Umbilical cord (tissue), 2 donors: ENCODE measurements around the gene KANK4. TPM values are rescaled to one million over a fixed set of nuclear protein-coding genes. Genes with fewer than 3 reads are reported as not detected.

Source experiments
- DNase-seq: peaks from one replicate; pipeline ENCODE4 v3.0.0-alpha.2; 2015; ENCODE audit warnings: low spot score
- total RNA-seq: library from RNA; depleted of rRNA; stranded (reverse); fragments of >200 nt; gene quantifications from one replicate; pipeline ENCODE4 v1.2.3, GENCODE V29; 2014; ENCODE audit warnings: low replicate concordance; ENCODE audit not compliant: insufficient read depth

Gene KANK4
- total RNA-seq, 1 donor from 2014 or later = 16.1 TPM

DNA sequence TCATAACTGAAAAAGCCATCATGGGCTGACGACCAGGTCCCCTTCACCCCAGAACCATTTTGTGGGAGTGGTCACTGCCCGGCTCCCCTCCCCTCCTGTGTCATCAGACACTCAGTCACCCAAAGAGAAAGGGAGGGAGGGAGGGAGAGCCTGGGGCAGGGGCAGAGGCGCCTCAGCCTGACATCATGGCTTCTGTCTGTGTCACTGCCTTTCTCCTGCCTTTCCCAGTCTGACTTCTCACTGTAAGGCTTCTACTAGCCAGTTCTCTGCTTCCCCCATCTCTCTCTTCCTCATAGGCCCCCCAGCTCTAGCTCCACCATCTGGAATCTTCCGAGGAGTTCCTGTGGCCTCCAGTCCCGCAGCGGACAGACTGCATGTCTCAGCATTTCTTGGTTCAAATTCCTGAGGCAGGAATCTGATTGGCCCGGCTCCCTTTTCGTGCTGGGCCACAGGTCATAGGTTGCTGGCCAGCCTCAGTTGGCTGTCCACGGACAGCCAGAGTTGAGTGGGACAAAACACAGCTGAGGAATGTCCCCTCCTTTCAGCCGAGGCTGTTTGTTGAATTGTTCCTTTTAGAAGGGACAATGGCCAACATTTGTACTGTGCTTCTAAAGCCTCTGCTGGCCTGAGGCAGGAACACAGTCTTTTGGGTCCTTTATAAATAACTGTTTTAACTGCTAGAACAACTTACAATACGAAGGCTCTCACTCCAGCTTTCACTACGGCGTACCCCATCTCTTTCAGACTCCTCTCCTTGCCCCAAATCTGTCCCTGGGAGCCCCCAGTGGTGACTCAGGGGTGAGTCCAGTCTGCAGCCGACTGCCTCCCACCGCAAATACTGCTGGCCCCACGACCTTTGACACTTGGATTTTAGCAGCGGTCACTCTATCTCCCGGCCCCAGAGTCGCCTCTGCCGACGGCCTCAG, 18.7 kb upstream of the KANK4 start:
- DNase-seq = no peak

- peak; percentile 48 for DNase-seq
Observed at GRCh38 chr1:62336995-62337705, 17.9 kb upstream of the KANK4 start.

- DNase-seq = no peak
Observed at GRCh38 chr1:62336638-62336994, 17.4 kb upstream of the KANK4 start.

DNA sequence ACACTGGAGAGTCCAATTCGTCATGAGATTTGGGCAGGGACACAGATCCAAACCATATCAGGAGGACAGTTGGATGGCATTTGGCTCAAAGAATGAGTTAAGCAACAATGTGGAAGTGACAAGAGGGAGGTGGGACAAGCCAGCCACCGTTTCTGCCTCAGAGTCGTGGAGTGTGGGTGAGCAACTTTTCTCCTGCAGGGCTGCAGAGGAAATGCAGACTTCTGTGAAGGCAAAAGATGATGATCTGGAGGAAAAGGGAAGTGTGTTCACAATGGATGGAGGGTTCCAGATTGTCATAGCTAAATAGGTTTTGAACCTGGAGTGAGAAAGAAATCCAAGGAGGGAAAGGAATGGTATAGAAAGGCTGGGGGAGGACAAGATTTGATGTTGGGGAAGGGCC, 16.4 kb upstream of the KANK4 start:
- DNase-seq = no peak

- DNase-seq = no peak
Observed at GRCh38 chr1:62334434-62334985, 15.3 kb upstream of the KANK4 start.

DNA sequence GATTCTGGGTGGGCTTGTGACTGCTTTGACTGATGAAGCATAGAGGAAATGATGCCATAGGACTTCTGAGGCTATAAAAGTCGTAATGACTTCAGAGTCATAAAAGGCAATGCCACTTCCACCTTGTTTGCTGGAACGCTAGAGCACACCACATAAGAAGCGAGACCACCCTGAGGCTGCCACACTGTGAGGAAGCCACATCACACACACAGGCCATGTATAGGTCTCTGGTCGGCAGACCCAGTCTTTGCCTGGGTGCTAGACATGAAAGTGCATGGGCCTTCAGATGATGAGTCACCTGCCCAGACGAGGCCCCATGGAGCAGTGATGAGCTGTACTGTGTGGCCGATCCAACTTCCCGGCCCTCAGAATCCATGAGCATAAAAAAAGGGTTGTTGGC, 14.2 kb upstream of the KANK4 start:
- no peak for DNase-seq

DNA sequence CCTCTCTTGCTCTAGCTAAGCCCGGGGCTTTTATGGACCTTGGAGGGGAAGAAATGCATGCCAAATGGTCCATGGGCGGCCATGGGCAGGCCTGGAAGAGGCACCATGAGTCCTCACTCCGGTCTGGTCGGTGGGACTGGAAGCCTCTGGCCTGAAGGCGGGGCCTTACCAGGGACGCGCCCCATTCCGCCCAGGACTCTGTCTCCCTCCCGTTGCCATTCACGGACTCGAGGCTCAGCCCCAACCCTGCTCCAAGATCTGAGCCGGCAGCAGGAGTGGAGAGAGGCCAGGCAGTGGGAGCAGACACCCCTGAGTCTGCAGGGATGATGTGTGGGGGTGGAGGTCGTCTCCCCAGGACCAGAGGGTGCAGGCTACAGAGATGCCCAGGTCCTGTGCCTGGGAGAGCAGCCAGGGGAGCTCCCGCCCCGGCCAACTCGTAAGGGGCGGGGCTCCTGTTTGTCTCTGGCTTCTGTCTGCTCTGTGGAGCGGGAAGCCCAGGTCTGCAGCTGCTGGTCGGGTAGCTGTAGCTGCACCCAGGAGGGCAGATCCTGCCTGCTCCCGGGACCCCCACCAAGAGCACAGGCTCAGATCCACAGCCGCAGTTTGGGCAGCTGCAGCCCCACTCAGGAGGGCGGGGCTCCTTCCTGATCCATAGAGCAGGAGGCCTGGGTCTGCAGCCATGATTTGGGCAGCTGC, 8.3 kb upstream of the KANK4 start:
- no peak for DNase-seq

GRCh38 chr1:62325681-62326080, 6.4 kb upstream of the KANK4 start:
- DNase-seq = no peak

GRCh38 chr1:62325081-62325480, 5.8 kb upstream of the KANK4 start:
- peak; percentile 73 for DNase-seq

DNA sequence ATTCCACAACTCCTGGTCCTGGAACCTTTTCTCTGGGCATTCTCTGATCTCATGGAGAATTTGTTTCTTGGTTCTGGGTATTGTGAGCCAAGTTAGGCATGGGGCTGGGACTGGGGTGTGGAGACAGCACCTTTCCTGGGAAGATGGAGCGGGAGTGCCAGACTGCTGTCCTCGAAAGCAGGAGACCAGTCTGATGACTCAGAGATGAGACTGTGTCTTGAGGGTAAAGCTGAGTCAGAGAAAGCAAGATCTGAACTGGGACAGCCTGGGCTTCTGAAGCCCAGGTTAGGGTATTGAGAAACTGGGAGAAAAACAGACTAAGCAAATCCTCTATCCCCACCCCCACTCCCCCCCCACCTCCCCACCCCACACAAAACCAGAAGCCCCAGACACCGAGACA, 2.2 kb upstream of the KANK4 start:
- DNase-seq = peak; percentile 60

GRCh38 chr1:62318320-62318755, 896 bp downstream of the KANK4 start:
- no peak for DNase-seq

DNA sequence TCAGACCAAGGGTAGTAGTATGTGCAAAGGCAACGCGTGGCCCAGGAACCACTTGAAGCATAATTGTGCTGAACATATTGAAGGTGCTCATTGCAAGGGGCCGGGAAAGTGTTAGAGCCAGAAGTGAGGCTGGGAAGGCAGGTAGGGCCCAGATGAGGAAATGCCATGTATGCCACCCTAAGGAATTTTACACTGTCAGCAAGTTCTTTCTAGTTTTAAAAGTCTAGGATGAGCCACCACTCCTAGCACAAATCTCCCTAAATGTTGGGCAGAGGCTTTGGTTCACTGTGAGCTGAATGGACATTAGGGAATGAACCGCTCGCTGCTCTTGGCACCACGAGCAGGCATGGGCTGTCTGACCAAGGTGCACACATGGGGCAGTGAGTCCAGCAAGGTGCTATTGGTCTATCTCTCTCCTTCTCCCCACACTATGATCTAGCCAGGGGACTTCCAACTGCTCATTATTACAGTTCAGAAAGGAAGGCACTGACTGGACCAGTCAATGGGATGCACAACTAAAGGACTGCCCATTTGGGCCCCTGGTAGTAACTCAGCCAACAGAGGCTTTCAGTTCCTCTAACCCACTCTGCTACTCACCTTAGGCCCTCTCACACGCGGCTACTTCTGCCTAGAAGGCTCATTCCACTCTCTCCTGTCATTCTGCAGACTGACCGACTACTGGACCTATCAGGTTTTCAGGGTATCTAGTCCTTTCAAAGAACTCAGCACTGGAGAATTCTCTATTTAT, 2.0 kb downstream of the KANK4 start:
- no peak for DNase-seq

GRCh38 chr1:62316135-62316534, 3.1 kb downstream of the KANK4 start:
- peak; percentile 47 for DNase-seq

DNA sequence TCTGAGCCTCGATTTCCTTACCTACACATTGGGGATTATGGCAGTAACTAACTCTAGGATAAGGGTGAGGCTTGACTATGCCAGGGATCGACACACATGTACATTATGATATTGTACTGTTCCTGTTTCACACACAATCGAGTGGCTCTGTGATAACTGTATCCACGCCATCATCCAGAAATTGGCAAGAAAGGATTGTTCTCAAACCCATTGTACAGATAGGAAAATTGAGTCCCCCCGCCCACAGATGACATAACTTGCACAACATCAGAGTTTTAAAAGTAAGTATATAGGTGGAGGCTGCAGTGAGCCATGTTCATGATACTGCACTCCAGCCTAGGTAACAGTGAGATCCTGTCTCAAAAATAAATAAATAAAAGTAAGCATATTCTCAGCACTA, 3.8 kb downstream of the KANK4 start:
- DNase-seq = no peak

GRCh38 chr1:62314454-62315350, 4.5 kb downstream of the KANK4 start:
- peak; percentile 50 for DNase-seq

- DNase-seq = no peak
Observed at GRCh38 chr1:62312698-62313097, 6.5 kb downstream of the KANK4 start.

- DNase-seq = no peak
Observed at GRCh38 chr1:62311473-62311943, 7.7 kb downstream of the KANK4 start.

DNA sequence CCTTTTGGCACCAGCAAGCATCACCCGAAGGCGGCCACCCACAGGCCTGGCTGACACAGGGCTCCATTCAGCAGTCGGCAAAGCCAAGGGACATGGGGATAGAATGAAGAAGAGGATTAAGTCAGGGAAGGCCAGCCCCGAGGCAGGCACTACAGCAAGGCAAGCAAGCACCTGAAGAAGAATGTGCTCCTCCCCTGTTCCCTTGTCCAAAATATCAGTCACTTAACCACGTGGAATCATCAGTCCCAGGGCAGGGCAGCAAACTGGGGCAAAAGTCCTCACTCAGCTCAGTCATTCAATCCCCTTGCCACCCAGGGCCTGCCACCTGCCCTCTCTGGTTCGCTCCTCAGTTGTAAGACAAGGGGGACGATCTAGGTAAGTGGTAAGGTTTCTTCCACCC, 9.3 kb downstream of the KANK4 start:
- DNase-seq = no peak

DNA sequence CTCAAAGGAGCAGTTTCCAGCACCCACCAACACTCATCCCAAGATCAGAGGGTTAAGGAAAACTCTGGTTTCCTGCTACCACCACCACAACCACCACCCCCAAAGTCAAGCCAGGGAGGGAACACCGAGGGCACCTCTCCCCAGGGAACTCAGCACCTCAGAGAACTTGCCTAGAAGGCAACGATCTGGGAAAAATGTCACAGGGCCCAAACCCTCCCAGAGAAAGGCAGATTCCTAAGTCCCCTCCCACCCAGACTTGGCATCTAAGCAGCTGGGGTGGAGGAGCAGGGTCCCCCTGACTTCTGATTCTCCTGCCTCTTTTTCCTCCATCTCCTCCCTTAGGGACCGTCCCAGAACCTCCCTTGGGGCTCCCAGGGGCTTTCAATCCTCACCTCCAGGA, 10.6 kb downstream of the KANK4 start:
- no peak for DNase-seq

GRCh38 chr1:62307895-62308492, 11.2 kb downstream of the KANK4 start:
- peak; percentile 49 for DNase-seq
